NOMO-1 treated with DMSO at 0.1 percent for 48 hours (cell line): ENCODE results near the gene IGF2BP3.

Source experiments
- DNase-seq: peaks from one replicate; lab custom pipeline; 2025; ENCODE audit not compliant: unreplicated experiment; lab: John Stamatoyannopoulos, UW

Gene IGF2BP3

GRCh38 chr7:23298885-23299769, 171.2 kb downstream of the IGF2BP3 start, which contains the start of gene MALSU1:
TSS of gene MALSU1 (plus strand) at chr7:23299339. CDS start at chr7:23299353, 14 bp downstream.
- peak; percentile 98 for DNase-seq

GRCh38 chr7:23298141-23298881, 172.0 kb downstream of the IGF2BP3 start:
- no peak for DNase-seq

- no peak for DNase-seq
These were observed 174.9 kb downstream of the IGF2BP3 start for GRCh38 chr7:23295401-23295697.

GRCh38 chr7:23294549-23295400, 175.5 kb downstream of the IGF2BP3 start:
- peak; percentile 37 for DNase-seq

- DNase-seq: no peak
These were observed 176.7 kb downstream of the IGF2BP3 start for GRCh38 chr7:23293500-23294073.

- no peak for DNase-seq
These were observed 177.7 kb downstream of the IGF2BP3 start for GRCh38 chr7:23292623-23293022.

- no peak for DNase-seq
These were observed 178.2 kb downstream of the IGF2BP3 start for GRCh38 chr7:23291957-23292560.

GRCh38 chr7:23290993-23291392, 179.3 kb downstream of the IGF2BP3 start:
- DNase-seq: no peak

- DNase-seq: peak; percentile 10
These were observed 182.7 kb downstream of the IGF2BP3 start for GRCh38 chr7:23287612-23288011.

GRCh38 chr7:23285657-23286646, 184.3 kb downstream of the IGF2BP3 start:
- no peak for DNase-seq

- no peak for DNase-seq
These were observed 185.4 kb downstream of the IGF2BP3 start for GRCh38 chr7:23284871-23285270.

- DNase-seq: no peak
These were observed 187.2 kb downstream of the IGF2BP3 start for GRCh38 chr7:23283086-23283485.

- no peak for DNase-seq
These were observed 190.3 kb downstream of the IGF2BP3 start for GRCh38 chr7:23279819-23280525.

GRCh38 chr7:23277359-23277989, 192.8 kb downstream of the IGF2BP3 start:
- peak; percentile 88 for DNase-seq

- DNase-seq: no peak
These were observed 193.3 kb downstream of the IGF2BP3 start for GRCh38 chr7:23276947-23277346.

GRCh38 chr7:23276376-23276775, 193.9 kb downstream of the IGF2BP3 start:
- DNase-seq: peak; percentile 79

- no peak for DNase-seq
These were observed 194.4 kb downstream of the IGF2BP3 start for GRCh38 chr7:23275912-23276311.

GRCh38 chr7:23273141-23273599, 197.1 kb downstream of the IGF2BP3 start:
- DNase-seq: peak; percentile 80
